NCI-H1694 treated with DMSO at 0.1 percent for 48 hours (cell line): ENCODE measurements around the gene FBLN2.
"Not testable (repeated sequence)": the region's sequence is repeated elsewhere in the genome, so short reads cannot be mapped to it uniquely, and the experiment has no call there.

Experiments used
- DNase-seq: peaks from one replicate; lab custom pipeline; 2025; lab: John Stamatoyannopoulos, UW

Gene FBLN2

DNA sequence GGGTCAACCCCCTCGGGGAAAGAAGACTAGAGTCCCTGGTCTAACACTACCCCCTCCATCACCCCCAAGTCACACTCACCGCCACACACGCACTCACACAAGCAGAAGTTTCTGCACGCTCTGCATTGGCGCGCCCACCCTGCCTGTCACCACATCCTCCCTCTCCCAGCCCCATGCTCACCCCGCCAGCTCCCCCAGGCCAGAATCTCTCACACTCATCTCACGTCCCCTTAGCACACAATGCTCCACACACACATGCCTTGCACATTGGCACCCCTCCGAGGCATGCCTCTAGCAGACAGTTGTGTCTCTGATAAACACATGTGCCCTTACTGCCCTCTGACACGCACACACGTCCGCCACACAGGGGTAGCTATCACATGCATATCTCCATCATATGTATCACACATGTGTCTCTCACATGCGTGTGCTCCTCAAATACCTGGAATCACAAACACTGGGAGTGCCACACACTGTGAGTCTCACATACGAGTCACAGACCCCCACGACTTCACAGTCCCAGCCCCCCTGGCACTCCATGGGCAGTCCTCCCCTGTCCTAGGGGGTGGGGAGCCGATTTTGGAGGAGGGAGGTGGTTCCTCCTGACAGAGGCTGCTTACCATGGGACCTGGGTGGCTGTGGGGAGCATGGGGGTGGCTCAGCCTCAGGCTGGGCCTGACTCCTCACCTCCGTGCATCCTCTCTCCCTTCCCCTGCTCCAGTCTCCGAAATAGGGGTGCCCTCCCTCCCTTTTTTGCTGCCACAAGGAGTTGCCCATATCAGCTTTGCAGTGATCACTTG is 898 bp downstream of the FBLN2 start:
- DNase-seq, result no peak

DNA sequence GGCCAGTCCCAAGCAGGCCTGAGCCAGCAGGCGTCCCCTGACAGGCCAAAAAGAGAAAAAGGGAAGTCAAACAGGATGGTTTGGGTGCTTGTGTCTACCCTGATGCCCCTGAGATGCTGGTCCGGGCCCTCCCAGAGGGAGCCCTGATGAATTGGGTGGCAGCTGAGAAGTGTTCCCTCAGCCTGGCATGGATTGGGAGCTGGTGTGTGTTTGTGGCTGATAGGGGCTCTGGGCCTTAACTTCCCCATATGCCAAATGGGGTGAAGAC is 1.4 kb downstream of the FBLN2 start:
- no peak for DNase-seq

DNA sequence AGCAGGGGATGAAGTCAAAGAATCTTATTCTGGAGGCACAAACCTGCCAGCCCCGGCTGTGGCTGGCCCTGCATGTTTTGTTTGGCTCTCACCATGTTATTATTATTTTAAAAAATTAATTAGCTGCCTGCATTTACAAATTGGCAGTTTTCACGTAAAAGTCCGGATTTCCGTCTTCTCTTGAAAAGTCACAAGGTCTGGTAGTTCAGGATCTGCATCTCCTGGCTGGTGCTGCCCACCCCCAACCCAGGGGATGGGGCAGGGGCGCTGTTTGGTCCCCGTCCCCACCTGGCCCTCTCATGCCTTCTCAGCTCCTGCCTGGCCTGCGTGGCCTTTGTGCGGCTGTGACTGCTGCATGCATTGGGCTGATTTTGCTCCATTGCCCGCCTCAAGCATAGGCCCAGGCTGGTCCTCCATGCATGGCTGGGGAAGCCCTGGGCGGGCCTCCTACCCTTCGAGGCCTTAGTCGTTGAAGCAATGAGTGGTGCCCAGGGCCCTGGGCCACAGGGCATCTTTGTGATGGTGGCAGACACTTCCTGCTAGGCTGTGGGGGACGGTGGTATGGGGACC is 2.0 kb downstream of the FBLN2 start:
- no peak for DNase-seq

DNA sequence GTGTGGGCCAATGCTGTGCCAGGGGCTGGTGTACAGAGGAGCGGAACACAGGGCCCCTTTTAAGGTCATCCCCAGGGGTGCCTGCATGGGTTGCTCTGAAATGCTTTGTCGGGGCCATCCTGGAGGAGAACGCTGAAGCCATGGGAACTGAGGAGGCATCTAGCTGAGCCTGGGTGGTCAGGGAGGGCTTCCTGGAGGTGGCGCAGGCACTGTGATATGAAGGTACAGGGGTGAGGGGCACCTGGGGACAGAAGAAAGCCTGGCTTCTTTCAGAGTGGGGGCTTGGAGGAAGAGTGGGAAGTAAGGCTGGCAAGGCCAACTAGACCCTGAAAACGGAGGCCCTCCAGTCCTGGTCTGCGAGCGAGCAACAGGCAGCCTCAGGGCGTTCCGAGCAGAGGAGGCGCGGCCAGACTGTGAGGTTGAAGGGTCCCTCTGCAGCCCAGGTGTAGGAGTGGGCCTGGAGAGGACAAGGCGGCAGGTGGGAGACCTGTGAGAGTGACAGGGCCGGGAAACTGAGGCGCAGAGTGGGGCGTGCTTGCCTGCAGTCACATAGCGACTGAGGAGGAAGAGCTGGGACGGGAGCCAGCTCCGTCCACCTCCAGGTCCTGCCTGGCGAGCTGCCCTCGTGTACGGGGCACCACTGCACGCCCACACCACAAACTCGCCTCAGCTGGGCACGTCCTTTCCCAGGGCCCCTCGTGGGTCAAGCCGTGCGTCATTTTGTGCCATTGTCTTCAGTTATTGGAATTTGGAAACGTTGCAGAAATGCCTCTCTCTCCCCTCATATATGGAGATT is 4.1 kb downstream of the FBLN2 start:
- no peak for DNase-seq

DNA sequence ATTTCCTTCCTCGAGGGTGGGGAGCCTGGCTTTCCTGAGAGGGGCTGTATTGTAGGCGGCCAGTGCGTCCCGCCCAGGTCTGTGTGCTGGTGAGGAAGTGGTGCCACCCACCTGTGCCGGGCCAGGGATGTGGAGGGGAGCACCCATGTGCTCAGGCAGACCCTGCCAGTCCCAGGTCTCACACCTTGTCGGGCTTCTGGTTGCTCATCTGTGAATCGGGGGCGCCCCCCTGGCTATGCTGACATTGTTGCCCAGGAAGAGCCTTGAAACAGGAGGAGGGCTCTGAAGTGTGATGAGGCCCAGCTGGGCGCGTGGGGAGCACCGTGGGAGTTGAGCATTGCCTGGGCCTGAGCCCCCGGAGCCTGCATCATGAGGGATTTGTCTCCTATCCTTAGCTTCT is 4.8 kb downstream of the FBLN2 start:
- DNase-seq, result no peak

DNA sequence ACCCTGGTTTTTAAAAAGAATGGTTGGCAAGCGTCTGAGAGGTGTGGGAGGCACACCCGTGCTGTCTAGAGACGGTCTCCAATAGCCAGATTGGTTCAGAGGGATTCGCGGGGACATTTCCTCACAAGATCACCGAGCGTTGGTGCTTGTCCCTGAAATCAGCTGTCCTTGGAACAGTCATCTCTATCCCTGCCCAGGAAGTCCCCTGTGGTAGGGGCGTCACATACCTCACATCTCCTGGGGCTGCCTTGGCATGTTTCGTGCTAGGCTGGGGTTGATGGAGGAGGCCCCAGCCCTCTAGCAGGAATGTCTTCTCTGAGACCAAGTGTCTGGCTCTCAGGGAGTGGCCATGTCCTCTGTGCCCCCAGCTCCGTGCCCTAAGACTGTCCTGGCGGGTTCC is 6.8 kb downstream of the FBLN2 start:
- DNase-seq, result no peak

DNA sequence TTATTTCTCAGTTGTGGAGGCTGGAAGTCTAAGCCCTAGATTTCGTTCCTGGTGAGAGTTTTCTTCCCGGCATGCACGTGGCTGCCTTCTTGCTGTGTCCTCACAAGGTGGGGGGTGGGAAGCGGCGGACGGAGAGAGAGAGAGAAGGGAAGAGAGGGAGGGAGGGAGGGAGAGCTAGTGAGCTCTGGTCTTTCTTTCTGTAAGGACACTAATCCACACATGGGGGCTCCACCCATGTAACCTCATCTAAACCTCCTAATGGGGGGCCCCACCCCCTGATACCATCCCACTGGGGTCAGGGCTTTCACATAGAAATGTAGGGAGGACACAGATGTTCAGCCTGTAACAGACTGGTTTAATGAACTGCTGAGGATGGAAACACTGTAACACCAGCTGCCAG is 7.3 kb downstream of the FBLN2 start:
- no peak for DNase-seq

DNA sequence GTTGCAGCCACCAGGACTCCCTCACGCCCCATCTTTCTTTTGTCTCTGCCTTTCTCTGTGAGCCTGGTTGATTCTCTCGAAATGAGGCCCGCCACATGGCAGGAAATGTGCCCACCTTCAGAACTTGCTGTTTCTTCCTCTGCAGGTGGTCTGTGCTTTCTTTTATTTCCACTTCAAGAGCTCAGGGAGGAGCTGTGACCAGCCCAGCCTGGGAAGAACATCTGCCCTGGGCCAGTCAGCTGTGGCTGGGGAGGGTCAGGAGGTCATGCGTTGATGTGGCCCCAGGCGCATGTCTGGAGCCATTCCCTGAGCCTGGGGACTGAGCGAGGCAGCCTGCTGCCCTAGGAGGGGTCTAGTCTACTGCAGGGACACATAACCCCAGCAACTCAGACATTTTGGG is 8.0 kb downstream of the FBLN2 start:
- DNase-seq, result no peak

DNA sequence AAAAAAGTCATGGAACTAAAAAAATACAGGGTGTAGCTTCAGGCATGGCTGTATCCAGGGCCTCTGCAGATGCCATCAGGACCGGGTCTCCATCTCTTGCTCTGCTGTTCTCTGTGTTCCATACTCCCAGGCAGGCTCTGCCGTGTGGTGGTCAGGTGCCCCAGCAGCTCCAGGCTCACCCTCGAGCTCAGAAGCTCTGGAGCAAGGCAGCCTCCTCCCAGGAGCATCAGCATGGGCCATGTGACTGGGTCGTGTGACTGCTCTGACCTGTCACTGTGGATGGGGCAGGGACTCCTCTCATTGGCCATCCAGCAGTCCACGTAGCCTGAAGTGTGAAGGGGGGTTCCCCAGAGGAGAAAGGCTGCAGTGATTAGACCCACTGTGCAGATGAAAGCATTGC is 8.5 kb downstream of the FBLN2 start:
- no peak for DNase-seq

DNA sequence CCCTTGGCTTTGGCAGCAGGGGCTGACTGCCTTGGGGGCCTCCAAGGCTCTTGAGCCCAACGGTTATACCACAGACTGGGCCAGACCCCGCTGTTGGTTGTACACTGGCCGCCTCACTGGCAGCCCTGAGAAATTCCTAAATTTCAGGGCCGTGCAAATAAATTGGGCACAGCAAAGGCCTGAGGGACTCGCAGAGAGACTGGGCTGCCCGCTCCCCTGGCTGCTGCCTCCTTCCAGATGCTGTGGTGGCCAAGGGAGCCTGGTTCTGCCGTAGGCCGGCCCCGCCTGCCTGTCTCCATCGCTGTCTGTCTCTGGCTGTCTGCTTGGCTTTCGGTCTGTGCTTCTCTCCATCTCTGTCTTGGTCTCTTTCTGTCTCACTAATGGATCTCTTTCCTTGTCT is 9.0 kb downstream of the FBLN2 start:
- DNase-seq, result no peak

DNA sequence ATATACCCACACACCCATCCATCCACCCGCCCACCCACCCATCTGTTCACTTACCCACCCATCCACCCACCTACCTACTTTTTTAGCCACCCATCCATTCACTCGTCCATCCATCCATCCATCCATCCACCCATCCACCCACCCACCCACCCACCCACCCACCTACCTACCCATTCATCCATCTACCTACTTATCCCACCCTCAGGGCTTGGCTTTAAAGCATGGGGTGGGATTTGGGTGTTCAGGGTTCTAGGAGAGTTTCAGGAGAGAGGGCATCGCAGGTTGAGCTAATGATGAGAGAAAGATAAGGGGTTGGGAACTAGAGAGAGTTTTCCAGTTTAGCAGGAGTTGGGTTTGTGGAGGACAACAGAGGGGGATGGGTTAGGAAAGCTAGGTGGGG is 9.7 kb downstream of the FBLN2 start:
- DNase-seq, result no peak

DNA sequence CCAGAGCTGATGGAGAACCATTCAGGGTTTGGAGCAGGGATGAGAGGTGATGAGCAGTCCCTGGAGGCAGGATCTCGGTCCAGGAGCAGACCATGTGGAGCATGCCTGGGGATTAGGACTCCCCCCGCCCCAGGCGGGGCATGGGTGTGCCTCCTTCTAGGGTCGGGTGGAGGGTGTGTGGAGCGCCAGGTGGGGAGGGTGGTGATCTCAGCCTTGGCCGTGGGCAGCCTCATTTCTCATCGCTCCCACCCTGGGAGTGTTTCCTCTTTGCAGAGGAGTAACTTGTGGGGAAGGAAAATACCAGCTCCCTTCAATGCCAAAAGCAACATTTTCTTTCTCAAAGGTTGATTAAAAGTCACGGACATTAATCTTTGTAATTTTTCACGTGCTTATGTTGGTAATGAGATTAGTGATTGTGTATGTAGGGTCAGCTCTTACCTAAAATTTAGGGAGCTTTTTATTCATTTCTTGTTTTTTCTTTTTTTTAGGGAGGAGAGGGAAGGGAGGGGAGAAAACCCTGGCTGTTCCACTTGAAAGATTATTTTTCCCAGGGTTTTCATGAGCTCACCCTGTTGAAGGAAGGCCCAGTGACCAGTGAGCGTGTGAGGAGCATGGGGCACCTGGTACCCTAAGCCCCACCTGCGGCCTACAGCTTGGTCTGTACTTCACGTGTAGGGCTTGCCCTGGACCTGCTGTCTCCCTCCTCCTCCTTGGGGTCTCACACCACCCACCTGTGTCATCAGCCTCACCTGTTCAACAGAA is 11.0 kb downstream of the FBLN2 start:
- DNase-seq, result no peak

DNA sequence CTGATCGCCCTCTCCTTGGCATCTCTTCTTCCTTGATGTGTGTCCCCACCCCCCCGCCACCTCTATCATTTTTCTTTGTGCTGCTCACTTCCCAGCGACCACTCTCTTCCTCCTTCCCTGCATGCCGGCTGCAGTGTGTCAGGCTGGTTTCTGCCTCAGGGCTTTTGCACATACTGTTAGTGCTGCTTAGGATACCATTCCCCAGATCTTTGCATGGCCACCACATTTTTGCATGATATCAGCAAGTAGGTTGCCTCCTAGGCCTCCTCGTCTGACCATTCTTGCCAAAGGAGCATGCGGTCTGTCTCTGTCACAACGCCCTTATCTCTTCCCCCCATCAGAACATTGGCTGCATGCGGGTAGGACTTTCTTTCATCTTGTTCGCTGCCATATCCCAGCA is 12.5 kb downstream of the FBLN2 start:
- no peak for DNase-seq

DNA sequence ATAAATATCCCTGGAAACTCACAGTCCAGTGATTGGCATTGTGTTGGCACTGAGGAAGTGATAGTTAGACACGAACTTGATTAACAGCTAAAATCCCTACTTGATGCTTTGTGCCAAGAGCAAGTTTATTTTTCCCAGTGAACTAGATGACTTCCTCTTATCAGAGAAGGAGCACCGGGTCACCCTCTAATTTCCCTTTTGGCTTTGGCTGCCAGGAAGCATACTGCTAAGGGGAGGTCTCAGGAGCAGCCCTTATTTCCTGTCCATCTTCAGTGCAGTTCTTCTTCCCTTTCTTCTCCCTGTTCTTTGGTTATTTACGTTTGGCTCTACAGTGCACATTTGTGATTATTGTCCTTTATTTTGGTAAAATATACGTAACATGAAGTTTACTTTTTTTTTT is 13.0 kb downstream of the FBLN2 start:
- DNase-seq, result no peak

DNA sequence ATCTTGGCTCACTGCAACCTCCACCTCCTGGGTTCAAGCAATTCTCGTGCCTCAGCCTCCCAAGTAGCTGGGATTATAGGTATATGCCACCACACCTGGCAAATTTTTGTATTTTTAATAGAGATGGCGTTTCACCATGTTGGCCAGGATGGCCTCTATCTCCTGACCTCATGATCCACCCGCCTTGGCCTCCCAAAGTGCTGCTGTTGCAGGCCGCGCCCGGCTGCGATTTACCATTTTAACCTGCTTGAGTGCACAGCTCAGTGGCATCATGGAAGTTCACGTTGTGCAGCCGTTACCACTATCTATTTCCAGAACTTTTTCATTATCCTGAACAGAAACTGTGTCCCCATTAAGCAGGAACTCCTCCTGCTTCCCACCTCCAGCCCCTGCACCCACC is 13.5 kb downstream of the FBLN2 start:
- not testable (repeated sequence) for DNase-seq

DNA sequence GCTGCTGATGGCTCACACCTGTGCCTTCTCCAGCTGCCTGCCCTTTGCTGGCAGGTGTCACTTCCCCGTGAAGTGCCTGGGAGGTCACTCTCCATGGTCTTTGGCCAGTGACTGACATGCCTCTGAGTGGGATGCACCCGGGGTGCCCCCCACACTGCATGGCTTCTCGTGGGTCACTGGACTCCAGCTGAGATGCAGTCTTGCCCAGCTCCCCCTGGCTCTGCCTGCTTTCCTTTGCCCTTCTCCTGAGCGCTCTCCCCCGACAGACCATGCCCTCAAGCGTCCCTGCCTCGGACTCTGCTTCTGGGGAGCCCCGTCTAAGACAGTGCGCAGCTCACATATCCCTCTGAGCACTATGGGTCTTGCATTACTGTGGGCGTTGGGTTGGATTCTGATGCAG is 14.4 kb downstream of the FBLN2 start:
- DNase-seq, result no peak

DNA sequence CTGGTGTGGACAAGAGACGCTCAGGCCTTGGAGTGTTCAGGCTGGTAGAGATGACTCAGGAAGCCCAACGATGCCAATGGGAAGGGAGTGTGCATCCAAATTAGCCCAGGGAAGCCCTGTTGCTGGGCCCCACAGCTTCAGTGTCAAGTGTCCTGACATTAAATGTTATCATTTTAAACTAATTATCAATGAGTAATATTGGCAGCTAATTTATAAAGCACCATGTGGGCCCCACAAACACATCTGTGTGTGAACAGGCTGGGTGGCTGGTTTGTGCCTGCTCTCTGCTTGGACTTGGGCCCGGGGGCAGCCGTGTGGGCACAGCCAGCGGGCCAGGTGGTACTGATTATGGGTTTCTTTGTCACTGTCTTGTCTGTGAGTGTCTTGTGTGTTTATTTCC is 15.0 kb downstream of the FBLN2 start:
- no peak for DNase-seq

DNA sequence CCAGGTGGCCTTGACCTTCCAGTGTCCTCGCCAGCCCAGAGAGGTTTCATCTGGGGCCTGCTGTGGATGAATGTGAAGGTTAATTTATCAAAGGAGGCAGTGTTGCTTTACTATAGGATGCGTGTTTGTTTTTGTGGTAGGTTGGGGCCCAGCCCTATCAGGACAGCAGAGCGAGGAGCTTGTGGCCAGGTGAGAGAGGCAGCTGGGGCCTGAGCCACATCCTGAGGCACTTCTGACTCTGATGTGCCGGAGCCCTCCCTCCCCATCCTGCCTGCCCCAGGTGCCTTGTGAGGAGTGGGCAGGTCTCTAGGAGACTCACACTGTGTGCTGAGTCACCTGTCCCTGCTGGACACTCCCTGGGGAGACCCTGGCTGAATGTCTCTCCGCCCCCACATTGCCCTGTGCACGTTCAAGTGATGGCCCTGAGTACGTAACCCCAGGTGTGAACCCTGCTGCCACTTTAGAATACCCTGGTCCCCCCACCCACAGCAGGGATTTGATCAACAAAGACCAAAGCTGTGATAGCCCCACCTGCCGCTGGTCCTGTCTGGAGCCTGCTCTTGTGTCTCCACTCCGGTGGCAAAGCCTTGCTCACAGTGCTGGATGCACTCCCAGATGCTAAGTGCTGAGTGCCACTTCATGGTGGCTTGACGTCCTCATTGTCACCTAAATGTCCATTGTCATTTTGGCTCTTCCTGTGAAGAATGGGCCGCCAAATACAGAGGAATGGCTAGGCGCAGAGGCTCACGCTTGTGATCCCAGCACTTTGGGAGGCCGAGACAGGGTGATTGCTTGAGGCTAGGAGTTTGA is 16.0 kb downstream of the FBLN2 start:
- DNase-seq, result no peak

DNA sequence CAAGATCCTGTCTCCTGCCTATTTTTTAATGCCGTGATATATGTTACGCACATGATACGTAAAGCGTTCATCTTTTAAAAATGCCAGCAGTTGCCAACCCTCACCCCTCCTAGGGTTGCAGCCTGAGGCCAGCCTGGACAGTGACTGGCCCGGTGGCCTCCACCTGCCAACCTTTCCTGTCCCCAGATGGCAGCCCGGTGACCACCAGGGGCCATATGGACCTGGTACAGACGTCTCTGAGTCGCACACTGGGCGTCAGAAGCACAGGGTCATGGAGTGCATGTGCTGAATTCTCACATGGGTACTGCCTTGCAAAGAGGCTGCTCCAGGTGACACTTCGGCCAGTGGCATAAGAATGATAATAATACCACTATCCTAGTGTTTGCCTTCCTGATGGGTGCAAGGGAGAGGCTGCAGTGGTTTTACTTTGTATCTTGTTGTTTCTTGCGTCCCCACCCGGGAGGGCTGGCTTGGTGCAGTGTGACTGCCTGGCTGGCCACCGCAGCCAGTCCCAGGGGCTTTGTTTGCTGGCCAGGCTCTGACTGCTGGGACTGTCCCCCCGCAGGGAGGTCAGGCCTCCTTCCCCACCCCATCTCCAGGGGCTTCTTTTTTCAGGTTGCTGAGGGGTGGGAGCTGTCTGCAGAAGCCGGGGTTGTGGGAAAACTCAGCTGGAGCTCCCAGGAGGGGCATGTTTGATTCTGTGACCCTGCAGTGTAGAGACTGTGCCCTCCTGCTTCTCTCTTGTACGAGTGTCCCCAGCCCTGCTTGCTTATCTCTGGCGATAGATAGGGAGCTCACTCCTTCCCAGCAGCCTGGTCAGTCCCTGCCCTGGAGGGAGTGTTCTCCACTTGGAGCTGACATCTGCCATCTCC is 16.9 kb downstream of the FBLN2 start:
- DNase-seq, result no peak

DNA sequence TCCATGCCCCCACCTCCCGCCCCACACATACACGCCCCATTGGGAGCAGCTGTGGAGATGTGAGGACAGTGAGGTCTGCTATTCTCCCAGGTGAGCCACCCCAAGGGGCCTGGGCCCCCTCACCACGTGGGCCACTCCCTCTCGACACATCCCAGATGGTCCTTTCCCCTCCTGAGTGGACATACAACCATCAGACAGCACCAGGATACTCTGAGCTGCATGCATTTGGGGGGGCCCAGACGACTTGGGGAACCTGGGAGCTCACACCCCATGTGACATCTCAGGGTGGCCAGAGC is 17.5 kb downstream of the FBLN2 start:
- DNase-seq, result no peak

DNA sequence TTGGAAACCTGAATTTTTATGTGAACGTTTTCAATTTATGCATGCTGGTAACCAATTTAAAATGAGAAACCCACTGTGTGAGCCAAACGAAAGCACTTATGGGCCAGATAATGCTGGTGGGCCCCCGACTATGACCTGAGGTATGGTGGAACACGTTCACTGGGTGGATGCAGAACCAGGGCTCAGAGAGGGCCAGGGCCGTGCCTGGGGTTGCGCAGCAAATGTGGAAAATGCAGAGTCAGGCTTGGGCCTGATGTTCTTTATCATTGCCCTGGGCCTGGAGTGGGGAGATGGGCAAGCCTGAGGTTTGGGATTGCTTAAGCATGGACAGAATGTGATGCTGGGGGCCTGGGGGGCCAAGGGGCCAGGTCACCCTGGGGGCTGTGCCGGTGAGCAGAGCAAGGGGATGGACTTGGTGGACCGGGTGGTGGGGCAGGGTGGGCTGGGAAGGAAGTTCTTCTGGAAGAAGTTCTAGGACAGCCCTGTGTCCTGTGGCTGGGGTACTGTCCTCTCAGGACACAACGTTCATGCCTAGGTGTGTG is 17.9 kb downstream of the FBLN2 start:
- no peak for DNase-seq
